Muscle layer of colon (tissue), 2 donors: ENCODE measurements around the gene AFF3.

Experiments used
- H3K27ac ChIP-seq: one replicate; pipeline ENCODE4 v1.7.0; 2013; ENCODE audit warnings: low read depth, mild to moderate bottlenecking, low read length, moderate library complexity
- H3K27me3 ChIP-seq, 2 donors: one replicate each; pipeline ENCODE4 v1.7.0; 2013; ENCODE audit warnings: low read length in 2 of 2, mild to moderate bottlenecking in 2 of 2; ENCODE audit not compliant: insufficient read depth in 2 of 2, control insufficient read depth in 1 of 2
- H3K36me3 ChIP-seq: one replicate; pipeline ENCODE4 v1.7.0; 2013; ENCODE audit warnings: mild to moderate bottlenecking, low read length; ENCODE audit not compliant: insufficient read depth
- H3K4me1 ChIP-seq: one replicate; pipeline ENCODE4 v1.7.0; 2013; ENCODE audit warnings: mild to moderate bottlenecking, low read length; ENCODE audit not compliant: insufficient read depth
- H3K4me3 ChIP-seq, 2 donors: one replicate each; pipeline ENCODE4 v1.7.0; 2013; ENCODE audit warnings: low read length in 2 of 2, low read depth in 1 of 2, mild to moderate bottlenecking in 1 of 2, moderate library complexity in 1 of 2
- H3K9ac ChIP-seq: one replicate; pipeline ENCODE4 v1.7.0; 2013; ENCODE audit warnings: low read length
- H3K9me3 ChIP-seq: one replicate; pipeline ENCODE4 v1.7.0; 2013; ENCODE audit warnings: mild to moderate bottlenecking, low read length
- donor health status: abdominal sarcoma.
- donor health status: Adenocarcinoma of cecum.

AFF3 gene

DNA sequence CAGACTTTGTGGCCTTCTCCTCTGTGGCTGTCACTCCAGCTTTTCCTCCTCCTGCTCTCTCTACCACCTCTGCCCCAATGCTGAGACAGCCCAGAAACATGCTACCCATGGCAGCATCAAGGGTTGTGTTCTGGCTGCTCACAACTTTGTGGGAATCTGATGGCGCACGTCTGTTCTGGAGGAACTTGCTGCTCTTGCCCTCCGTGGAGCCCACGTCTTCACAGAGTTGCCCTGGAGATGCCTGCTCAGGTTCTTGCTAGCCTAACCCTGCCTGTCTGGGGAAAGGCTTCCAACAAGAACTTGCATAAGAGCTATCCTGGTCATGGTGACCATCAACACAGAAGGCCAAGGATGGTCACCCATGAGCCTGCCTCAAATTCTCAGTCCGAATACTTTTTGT is 237.4 kb downstream of the AFF3 start:
- Histone ChIP-seq H3K4me1 (no peaks in the 10 kb centered on the region), H3K9ac (no peak overlapping the region), H3K9me3 (no peaks in the 10 kb centered on the region), H3K36me3 (no peaks in the 10 kb centered on the region), H3K27me3 (no peaks in the 10 kb centered on the region), H3K4me3 (no peak overlapping the region), H3K27ac (no peak overlapping the region)

DNA sequence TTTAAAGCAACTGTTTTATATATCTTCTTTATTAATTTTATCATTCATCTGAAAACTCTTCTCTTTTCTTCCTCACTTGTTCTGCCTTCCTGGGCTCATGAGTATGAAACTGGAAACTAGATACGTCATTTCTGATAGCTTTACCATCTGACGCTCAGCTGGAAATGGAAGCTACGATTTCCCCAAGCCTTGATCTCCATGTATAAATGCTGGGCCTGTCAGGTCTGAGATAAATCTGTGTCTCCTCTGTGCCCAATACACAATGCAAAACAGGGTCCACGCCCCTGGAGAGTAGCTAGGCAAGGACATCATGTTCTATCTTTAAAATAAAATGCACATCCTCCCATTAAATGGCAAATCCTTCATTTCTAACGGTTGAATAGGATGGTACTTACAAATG is 238.4 kb downstream of the AFF3 start:
- no peak overlapping the region for H3K27ac ChIP-seq
- no peaks in the 10 kb centered on the region for H3K9me3 ChIP-seq
- H3K36me3 ChIP-seq = no peaks in the 10 kb centered on the region
- no peaks in the 10 kb centered on the region for H3K4me1 ChIP-seq
- H3K27me3 ChIP-seq = no peaks in the 10 kb centered on the region
- H3K9ac ChIP-seq = no peak overlapping the region
- H3K4me3 ChIP-seq = no peak overlapping the region

DNA sequence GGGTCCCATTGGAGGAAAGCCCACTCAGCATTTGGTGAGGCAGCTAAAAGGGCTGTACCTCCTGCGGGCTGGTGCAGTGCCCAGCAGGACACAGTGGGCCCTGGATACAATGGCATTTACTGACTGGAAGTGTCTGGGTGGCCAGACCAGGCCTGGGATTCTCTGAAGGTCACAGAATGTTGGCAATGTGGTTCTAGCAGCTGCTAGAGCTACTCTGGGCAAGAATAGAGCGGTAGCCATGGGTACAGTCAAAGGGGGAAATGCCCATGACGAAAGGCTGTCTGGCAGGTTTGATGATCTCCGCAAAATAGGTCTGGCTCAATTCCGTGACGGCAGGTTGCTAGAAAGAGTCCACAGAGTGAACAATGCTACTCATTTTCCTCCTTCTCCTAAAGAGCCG is 241.8 kb downstream of the AFF3 start:
- H3K9ac ChIP-seq = no peak overlapping the region

DNA sequence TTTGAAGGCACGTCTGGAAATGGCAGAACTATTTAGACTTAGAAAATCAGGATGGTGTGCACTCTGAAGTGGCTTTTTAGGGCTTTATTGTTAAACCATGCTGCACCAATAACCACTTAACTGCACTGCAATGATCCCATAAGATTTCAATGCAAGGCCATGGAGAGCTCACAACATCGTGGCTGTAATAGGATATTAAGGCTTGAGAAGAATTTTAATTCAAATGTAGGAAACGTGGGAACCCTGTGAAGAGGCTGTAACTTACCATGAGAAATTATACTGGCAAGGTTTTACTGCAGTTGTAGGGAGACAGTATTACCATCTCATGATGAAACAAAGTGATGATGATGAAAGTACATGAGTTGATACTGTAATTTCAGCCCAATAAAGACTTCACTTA is 242.5 kb downstream of the AFF3 start:
- H3K27me3 ChIP-seq = no peaks in the 10 kb centered on the region
- no peak overlapping the region for H3K9ac ChIP-seq
- H3K9me3 ChIP-seq = no peaks in the 10 kb centered on the region
- no peaks in the 10 kb centered on the region for H3K4me1 ChIP-seq
- H3K36me3 ChIP-seq = no peaks in the 10 kb centered on the region
- no peak overlapping the region for H3K4me3 ChIP-seq
- no peak overlapping the region for H3K27ac ChIP-seq

More for the DNA sequence above, 241.8 kb downstream of the AFF3 start:
- no peak overlapping the region for H3K27ac ChIP-seq
- no peak overlapping the region for H3K4me3 ChIP-seq
- no peaks in the 10 kb centered on the region for H3K9me3 ChIP-seq
- H3K36me3 ChIP-seq = no peaks in the 10 kb centered on the region
- no peaks in the 10 kb centered on the region for H3K27me3 ChIP-seq
- no peaks in the 10 kb centered on the region for H3K4me1 ChIP-seq

DNA sequence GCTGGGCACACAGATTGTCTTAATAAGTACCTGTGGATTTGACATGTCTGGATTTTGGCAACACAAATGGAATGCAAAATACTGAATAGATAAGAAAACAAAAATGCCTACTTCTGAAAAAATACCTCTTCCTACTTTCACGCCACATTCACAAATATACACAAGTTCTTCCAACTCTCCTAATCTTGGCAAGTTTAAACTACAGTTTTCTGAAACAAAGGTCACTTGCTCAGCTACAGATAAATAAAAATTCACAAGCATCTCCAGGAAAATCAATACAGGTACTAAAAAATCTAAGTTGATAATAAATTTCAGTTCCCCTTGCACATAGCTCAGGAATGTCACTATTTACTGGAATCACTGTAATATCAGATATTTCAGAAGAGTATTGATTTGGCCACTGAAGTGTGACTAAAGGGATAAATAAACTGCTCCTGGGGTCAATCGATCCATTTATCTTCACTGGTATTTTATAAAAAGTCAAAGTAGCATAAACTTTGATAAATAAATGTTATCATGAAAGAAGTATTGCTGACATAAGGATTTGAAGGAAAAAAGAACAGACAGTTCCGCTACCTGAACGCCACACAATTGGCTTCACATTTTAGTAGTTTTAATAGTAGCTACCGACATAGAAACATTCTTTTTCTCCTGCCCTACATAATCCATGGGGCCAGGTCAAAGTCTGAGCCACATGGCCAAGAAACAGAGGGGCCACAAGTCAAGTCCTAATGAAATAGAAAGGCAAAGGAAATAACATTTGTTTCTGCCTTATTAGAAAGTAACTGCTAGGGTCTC is 243.1 kb downstream of the AFF3 start:
- H3K9ac ChIP-seq = no peak overlapping the region
- H3K9me3 ChIP-seq = no peaks in the 10 kb centered on the region
- no peaks in the 10 kb centered on the region for H3K27me3 ChIP-seq
- H3K36me3 ChIP-seq = no peaks in the 10 kb centered on the region
- no peak overlapping the region for H3K4me3 ChIP-seq
- no peak overlapping the region for H3K27ac ChIP-seq
- no peaks in the 10 kb centered on the region for H3K4me1 ChIP-seq

DNA sequence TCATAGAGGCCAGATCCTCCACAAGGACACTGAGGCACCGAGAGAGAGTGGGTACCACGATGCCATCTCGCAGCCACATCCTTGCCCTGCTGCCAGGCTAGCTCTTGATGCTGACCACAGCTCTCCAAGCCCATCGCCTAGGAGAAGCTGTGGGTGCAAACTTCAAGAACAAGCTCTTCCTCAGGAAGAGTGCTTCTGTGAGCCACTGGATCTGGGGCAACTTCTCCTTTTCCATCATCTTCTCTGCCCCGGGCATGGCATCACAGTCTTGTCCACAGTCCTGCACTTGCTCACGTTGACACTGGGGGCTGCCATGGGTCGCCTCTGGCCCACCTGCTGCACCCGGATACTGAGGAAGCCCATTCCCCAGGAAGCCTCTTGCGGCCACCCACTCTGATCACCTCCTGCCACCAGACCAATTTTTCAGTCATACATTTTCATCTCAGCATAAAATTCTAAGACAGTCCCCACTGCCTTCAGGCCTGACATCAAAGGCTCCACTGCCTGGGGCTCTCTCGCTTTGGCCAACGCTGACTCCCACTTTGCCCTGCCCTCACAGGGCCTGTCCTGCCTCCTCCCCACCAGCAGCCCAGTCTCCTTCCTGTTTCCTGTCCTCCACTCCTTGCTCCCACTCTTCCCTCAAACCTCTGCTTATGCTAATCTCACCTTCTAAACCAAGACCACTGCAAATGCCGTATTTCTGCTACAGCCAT is 243.9 kb downstream of the AFF3 start:
- H3K9ac ChIP-seq = no peak overlapping the region
- H3K4me3 ChIP-seq = no peak overlapping the region

DNA sequence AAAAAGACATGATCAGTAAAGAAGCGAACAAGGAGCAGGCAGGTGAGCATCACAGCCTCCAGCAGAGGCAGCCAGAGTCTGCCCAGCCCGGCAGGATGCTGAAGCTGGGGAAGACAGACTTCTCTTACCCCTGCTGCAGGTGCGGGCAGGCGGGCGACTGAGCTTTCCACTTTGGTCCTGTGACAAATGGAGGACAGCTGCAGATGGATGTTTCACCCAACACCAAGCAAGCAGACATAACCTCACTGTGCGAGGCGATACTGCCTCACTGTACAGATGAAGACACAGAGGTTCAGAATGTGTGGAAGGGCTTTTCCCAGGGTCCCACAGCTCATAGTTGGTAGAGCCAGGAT is 251.0 kb downstream of the AFF3 start:
- Histone ChIP-seq H3K27me3 (no peaks in the 10 kb centered on the region), H3K9me3 (no peaks in the 10 kb centered on the region), H3K9ac (no peak overlapping the region), H3K36me3 (no peaks in the 10 kb centered on the region), H3K4me3 (no peak overlapping the region), H3K27ac (no peak overlapping the region), H3K4me1 (no peaks in the 10 kb centered on the region)

More for the DNA sequence above, 243.9 kb downstream of the AFF3 start:
- Histone ChIP-seq H3K9me3 (no peaks in the 10 kb centered on the region), H3K27me3 (no peaks in the 10 kb centered on the region), H3K27ac (no peak overlapping the region), H3K4me1 (no peaks in the 10 kb centered on the region), H3K36me3 (no peaks in the 10 kb centered on the region)

DNA sequence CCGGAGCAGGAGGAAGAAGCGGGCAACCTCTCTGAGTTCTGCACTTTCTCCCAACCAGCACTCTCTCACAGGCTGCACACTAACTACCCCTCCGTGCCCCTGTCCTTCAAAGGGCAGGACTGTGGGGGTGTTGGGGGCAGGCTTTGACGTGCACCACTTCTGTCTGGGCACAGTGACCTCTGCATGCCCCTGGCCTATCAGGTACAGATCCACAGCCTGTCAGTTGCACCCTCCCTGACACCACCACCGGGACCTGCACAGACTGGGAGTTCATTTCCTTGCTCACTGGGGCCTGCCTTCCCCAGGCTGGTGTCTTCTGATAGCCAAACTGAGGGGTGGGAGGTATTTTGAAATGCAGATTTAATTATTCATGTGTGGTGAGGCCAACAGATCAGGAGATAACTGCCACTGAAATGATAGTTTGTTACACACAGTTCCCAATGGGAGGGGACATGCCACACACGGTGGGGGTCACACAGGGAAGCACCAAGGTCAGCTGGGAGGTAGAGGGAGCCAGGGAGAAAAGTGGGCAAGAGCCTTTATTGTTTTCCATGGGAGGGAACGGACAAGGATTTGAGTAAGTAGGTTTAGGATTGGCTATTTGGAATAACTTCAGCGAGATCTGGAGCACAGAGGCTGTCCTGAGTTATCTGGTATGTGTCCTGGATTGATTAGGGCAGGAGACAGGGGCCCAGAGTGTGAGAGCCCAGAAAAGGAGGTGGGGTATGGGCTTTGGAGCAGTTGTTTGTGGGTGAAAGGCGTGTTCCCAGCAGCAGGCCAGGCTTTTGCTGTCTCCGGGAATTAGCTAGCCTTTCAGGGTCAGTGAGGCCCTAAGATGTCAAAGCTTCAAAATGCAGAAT is 251.6 kb downstream of the AFF3 start:
- Histone ChIP-seq H3K4me3 (no peak overlapping the region), H3K27me3 (no peaks in the 10 kb centered on the region), H3K27ac (no peak overlapping the region), H3K9me3 (no peaks in the 10 kb centered on the region), H3K36me3 (no peaks in the 10 kb centered on the region), H3K9ac (no peak overlapping the region), H3K4me1 (no peaks in the 10 kb centered on the region)

DNA sequence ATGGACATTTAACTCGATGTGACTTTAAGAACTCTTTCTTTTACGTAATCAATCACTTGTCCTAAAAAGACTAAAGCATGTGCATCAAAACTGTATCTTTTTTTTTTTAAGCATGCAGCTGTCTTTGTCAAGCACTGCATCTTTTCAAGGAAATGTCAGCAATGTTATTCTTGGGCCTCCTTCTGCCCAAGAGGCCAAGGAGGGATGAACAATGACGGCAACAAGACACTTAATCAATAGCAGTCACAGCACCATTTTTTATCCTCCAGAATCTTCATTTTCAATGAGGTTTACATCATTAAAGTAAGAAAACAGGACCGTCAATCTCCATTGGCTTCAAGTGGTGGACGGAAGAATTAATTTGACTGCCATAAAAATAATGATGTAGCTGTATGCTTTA is 253.8 kb downstream of the AFF3 start:
- H3K36me3 ChIP-seq = no peaks in the 10 kb centered on the region
- no peak overlapping the region for H3K27ac ChIP-seq
- H3K9me3 ChIP-seq = no peaks in the 10 kb centered on the region
- H3K4me1 ChIP-seq = no peaks in the 10 kb centered on the region
- H3K4me3 ChIP-seq = no peak overlapping the region
- H3K27me3 ChIP-seq = no peaks in the 10 kb centered on the region
- no peak overlapping the region for H3K9ac ChIP-seq

DNA sequence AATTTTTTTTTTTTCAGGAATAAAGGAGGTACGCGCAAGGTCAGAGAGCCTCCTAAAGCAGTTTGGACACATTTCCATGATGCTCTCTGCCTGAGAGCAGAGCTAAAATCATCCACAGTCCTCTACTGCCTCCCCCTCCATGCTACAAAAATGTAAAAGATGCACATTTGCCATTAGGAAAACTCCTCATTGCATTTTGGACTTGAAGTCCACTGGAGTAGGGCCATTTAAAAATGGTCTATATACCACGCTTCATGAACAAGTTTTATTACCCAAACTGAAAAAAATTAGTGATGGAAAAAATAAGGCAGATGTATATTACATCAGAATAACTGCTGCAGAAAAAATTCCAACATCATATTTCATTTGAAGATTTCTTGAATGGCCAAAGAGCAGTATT is 256.0 kb downstream of the AFF3 start:
- H3K9ac ChIP-seq = no peak overlapping the region
- no peaks in the 10 kb centered on the region for H3K36me3 ChIP-seq
- H3K27ac ChIP-seq = no peak overlapping the region
- H3K4me3 ChIP-seq = no peak overlapping the region
- H3K4me1 ChIP-seq = peaks cover 20% of the 10 kb centered on the region
- no peaks in the 10 kb centered on the region for H3K9me3 ChIP-seq
- no peaks in the 10 kb centered on the region for H3K27me3 ChIP-seq

DNA sequence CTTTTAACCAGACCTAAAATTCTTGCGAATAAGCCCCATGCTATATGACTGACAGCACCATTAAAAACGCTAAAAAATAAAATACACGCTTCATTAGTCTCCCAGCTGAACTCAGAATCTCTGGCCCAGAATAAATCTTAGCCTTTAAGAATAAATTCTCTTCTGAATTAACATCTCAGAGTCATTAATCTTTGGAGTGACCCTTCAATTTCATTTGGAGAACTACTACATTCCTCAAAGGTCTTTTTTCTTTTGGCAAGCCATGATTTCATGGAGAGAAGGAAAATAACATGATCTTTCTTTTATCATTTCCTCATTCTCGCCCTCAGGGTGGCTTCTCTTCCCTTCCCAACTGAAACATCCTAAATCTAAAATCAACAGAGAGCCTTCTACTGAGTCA is 259.0 kb downstream of the AFF3 start:
- Histone ChIP-seq H3K4me3 (no peak overlapping the region), H3K4me1 (peaks cover 27% of the 10 kb centered on the region), H3K9ac (no peak overlapping the region), H3K27me3 (no peaks in the 10 kb centered on the region), H3K9me3 (no peaks in the 10 kb centered on the region), H3K27ac (no peak overlapping the region), H3K36me3 (no peaks in the 10 kb centered on the region)
